GM18873 (cell line): ENCODE results near the gene GPR39.
"Not testable (repeated sequence)": the region's sequence is repeated elsewhere in the genome, so short reads cannot be mapped to it uniquely, and the experiment has no call there.

Source experiments
- ATAC-seq: cut with Tn5 transposase; IDR thresholded peaks from one replicate; pipeline ENCODE4 v1.9.1; 2021; ENCODE audit warnings: mild to moderate bottlenecking, moderate library complexity, moderate number of reproducible peaks; ENCODE audit not compliant: unreplicated experiment, low FRiP score

Gene GPR39

GRCh38 chr2:132479155-132479554 is 62.5 kb downstream of the GPR39 start:
- no peak for ATAC-seq

DNA sequence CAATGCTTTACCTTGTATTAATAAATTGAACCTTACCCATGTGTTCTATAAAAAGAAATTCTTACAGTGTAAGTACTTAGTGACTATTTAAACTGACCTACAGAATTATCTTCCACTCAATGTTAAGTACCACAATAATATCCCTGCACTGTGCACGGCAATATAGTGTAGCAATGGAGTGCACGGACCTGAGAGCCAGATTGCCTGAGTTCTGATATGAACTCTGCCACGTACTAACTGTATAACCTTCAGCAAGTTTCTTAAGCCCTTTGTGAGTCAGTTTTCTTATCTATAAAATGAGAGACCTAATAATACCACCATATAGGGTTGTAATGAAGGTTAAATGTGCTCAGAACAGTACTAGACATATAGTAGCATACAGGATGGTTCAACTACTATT is 66.2 kb downstream of the GPR39 start:
- no peak for ATAC-seq

DNA sequence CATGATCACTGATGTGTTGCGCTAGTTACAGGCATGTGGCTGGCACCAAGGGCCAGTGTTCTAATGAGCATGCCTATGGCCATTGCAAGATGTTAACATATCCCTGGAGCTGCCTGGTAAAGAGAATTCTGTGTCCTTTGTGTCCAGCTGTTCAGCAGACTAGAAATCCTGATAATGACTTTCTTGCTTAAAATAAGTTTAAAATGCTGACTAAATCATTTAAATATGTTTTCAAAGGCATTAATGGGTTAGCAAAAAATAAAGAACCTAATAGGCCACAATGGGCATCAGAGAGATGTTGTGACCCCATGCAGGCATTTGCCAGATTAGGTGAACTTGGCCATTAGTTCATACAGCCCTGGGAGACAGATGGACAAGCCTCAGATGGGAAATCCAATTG is 67.5 kb downstream of the GPR39 start:
- ATAC-seq = no peak

DNA sequence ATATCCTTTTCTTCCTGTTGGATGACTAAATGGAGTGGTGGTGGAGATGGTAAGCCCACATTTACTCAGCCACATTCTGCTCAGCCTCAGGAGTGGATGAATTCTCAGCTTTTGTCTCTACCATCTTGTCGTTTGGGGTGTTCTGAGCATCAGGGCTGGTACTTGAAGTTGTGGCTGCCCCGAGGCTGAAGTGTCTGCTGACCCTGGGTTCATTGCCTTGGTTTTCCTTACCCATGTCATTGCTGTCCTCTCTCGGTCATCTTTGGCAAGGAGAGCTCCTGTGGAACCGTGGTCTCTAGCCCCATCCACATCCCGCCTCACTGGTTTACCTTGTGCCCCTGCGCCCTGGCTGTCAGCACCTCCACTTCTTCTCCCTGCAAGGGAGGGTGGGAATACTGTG is 71.9 kb downstream of the GPR39 start:
- ATAC-seq = no peak

DNA sequence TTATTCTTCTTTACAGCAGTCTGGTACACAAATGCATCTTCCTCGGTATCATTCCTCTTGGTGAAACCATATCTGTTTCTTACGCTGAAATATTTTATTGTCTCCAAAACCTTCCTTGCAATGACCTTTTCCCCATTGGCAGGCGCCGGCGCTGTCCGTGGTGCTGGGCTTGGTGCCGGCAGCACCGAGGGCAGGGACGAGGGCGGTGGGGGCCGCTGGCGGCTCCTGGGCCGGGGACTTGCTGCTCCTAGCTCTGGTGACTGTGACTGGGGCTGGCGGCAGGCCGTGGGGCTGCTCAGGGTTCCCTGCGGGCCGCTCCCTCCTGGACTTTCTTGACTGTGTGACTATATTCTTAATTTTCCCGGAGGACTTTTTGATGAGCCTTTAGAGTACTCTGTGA is 72.5 kb downstream of the GPR39 start:
- no peak for ATAC-seq

GRCh38 chr2:132495881-132496280 is 79.3 kb downstream of the GPR39 start:
- no peak for ATAC-seq

GRCh38 chr2:132496555-132496954 is 80.0 kb downstream of the GPR39 start:
- no peak for ATAC-seq

DNA sequence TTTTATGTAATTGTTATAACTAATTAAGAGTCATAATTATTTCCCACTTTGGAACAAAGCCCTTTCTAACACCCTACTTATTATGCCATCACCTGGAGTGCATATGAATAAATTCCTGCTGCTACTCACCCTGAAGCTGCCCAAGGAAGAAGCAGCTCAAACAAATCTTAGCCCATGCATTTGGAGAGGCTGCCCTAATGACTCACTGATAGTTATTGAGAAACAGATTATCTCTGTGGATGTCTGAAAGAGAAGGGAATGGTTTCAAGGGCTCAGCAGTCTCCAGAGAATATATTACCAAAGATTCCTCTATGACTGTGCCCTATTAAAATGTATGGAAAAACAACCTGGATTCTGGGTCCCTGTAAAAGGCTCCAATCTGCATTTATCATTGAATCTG is 81.0 kb downstream of the GPR39 start:
- no peak for ATAC-seq

- no peak for ATAC-seq
These were observed 87.1 kb downstream of the GPR39 start for GRCh38 chr2:132503701-132504100.

DNA sequence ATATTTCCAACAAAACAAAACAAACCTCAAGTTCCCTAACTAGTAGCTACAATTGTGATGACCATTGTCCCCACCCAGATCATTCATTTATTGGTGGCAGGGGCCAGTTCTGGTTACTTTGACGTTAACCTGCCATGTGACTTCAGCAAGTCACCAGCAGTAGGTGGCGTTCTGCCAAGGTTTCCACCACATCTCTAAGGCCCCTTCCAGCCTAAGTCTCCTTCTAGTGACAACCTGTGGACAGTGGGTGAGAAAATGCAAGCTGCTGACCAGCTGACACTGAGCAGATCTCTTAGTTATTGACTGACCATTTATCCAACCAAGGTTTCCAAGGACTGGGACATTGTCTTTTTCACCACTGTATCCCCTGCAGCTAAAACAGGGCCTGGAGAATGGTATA is 98.4 kb downstream of the GPR39 start:
- no peak for ATAC-seq

DNA sequence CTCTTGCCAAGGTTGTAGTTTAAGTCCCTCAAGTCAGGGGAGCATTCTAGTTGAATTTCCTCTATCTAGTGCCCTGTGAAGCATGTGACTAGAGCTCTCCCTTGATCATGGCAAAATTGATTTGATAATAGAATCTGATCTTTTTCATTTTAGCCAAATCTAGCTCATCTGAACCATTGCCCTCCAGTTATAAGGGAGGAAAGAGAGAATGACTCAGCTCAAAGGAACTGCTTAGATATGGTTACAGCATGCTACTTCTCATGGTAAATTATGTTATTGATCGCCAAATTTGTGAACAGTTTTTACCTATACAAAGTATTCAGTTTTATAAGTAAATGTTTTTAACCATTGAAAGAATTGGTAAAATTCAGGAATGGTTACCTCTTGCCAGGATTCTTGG is 100.8 kb downstream of the GPR39 start:
- ATAC-seq = no peak

DNA sequence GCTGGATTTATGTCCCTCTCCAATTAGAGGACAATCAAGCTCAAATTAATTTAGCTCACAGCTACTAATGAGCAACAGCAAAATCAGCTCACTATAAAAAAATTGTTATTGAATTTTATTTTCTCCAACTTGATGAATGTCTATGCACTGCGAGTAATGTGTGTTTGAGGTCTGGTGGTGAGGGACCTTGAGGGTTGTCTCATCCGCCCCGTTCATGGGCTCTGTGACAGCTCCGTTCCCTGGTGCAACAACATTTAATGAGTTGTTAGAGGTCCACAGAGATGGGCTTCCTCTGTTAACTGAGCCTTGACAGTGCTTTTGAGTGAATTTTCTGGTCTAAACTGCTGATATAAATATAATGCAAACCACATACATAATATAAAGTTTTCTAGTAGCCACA is 101.7 kb downstream of the GPR39 start:
- ATAC-seq = no peak

GRCh38 chr2:132519566-132519965 is 103.0 kb downstream of the GPR39 start:
- ATAC-seq = no peak

- no peak for ATAC-seq
These were observed 104.7 kb downstream of the GPR39 start for GRCh38 chr2:132521341-132521740.

- ATAC-seq = no peak
These were observed 106.3 kb downstream of the GPR39 start for GRCh38 chr2:132522901-132523300.

DNA sequence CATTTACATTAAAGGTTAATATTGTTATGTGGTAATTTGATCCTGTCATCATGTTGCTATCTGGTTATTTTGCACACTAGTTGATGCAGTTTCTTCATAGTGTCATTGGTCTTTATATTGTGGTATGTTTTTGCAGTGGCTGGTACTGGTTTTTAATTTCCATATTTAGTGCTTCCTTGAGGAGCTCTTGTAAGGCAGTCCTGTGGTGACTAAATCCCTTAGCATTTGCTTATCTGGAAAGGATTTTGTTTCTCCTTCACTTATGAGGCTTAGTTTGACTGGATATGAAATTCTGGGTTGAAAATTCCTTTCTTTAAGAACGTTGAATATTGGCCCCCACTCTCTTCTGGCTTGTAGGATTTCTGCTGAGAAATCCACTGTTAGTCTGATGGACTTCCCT is 120.5 kb downstream of the GPR39 start:
- not testable (repeated sequence) for ATAC-seq

GRCh38 chr2:132538331-132538855 is 121.8 kb downstream of the GPR39 start:
- no peak for ATAC-seq

DNA sequence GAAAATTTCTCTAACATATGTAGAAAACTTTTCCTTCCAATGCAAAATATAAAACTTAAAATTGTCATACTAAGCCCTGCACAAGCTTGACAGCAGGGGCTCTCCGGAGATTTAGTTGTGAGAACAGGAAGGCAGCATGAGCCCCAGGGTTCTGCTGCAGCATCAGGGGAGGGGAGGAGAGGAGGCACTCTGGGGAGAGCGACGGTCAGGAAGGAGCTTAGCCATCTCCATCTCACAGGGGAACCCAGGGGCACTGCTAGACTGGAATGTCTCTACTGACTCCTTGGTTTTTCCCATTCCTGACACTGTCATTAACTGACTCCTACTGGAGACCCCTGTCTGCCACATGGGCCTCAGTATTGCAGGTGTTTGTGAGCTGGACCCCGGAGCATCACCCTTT is 123.6 kb downstream of the GPR39 start:
- ATAC-seq = no peak

- ATAC-seq = no peak
These were observed 126.5 kb downstream of the GPR39 start for GRCh38 chr2:132542953-132543569.

GRCh38 chr2:132544006-132544630 is 127.5 kb downstream of the GPR39 start:
- no peak for ATAC-seq

DNA sequence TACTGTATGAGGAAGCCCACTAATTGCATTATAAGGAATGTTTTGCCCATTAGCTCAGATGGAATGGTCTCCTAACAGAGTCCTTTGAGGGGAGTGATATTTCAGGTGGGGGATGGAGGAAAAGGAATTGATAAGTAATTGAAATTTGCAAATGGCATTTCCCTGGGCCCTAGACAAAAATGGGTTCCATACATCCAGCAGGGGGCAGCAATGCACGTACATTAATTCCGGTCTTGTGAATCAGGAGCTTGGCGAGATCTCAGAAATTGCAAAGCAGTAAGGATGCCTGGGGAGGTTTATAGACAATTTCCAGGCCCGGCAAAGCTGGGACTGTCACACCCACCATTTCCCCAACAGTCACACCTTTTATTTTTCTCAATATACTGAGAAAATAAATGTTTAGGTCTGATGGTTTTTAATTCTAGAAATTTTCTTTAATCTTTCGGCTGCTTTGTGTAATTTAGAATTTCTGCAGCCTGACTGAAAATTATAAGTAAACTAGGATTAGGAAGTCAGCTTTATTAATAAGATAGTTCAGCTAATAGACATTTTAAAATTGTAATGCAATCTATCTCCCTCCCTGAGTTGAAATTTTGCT is 130.6 kb downstream of the GPR39 start:
- no peak for ATAC-seq
